ENCODE data around the gene ADK.

Gene ADK

GRCh38 chr10:74610299-74610698 lies 459.3 kb downstream of the ADK start:
- DNase-seq (ENCODE audit: low spot score) = no peak

- DNase-seq (ENCODE audit: low spot score) = no peak
Measured at GRCh38 chr10:74612195-74612594, 461.2 kb downstream of the ADK start.

GRCh38 chr10:74620626-74621025 lies 469.6 kb downstream of the ADK start:
- DNase-seq (ENCODE audit: low spot score) = no peak

- DNase-seq (ENCODE audit: low spot score) = no peak
Measured at GRCh38 chr10:74623786-74624185, 472.8 kb downstream of the ADK start.

GRCh38 chr10:74624501-74624900 lies 473.5 kb downstream of the ADK start:
- DNase-seq (ENCODE audit: low spot score) = no peak

- no peak for DNase-seq (ENCODE audit: low spot score)
Measured at GRCh38 chr10:74628136-74628535, 477.1 kb downstream of the ADK start.

- DNase-seq (ENCODE audit: low spot score) = no peak
Measured at GRCh38 chr10:74634995-74635536, 484.0 kb downstream of the ADK start.

- DNase-seq (ENCODE audit: low spot score) = no peak
Measured at GRCh38 chr10:74635655-74636054, 484.6 kb downstream of the ADK start.

GRCh38 chr10:74637685-74638084 lies 486.7 kb downstream of the ADK start:
- no peak for DNase-seq (ENCODE audit: low spot score)

GRCh38 chr10:74640134-74640921 lies 489.3 kb downstream of the ADK start:
- no peak for DNase-seq (ENCODE audit: low spot score)

- DNase-seq (ENCODE audit: low spot score) = no peak
Measured at GRCh38 chr10:74641659-74642058, 490.6 kb downstream of the ADK start.

GRCh38 chr10:74642901-74643595 lies 492.0 kb downstream of the ADK start:
- no peak for DNase-seq (ENCODE audit: low spot score)

GRCh38 chr10:74643596-74643975 lies 492.6 kb downstream of the ADK start:
- no peak for DNase-seq (ENCODE audit: low spot score)

GRCh38 chr10:74644738-74645137 lies 493.7 kb downstream of the ADK start:
- no peak for DNase-seq (ENCODE audit: low spot score)

- no peak for DNase-seq (ENCODE audit: low spot score)
Measured at GRCh38 chr10:74645692-74646091, 494.7 kb downstream of the ADK start.

GRCh38 chr10:74650613-74651012 lies 499.6 kb downstream of the ADK start:
- no peak for DNase-seq (ENCODE audit: low spot score)

GRCh38 chr10:74651565-74651964 lies 500.5 kb downstream of the ADK start:
- DNase-seq (ENCODE audit: low spot score) = no peak

GRCh38 chr10:74652664-74653063 lies 501.6 kb downstream of the ADK start:
- no peak for DNase-seq (ENCODE audit: low spot score)

GRCh38 chr10:74658511-74658910 lies 507.5 kb downstream of the ADK start:
- no peak for DNase-seq (ENCODE audit: low spot score)

- no peak for DNase-seq (ENCODE audit: low spot score)
Measured at GRCh38 chr10:74662635-74663034, 511.6 kb downstream of the ADK start.

- peak; percentile 7 for DNase-seq (ENCODE audit: low spot score)
Measured at GRCh38 chr10:74669210-74669609, 518.2 kb downstream of the ADK start.

- no peak for DNase-seq (ENCODE audit: low spot score)
Measured at GRCh38 chr10:74671716-74672115, 520.7 kb downstream of the ADK start.

GRCh38 chr10:74672430-74673165 lies 521.6 kb downstream of the ADK start:
- no peak for DNase-seq (ENCODE audit: low spot score)

Data from hepatic stellate cell (primary cell).